ENCODE data around the gene SAMD4B. TPM values are rescaled to one million over a fixed set of nuclear protein-coding genes. Genes with fewer than 3 reads are reported as not detected.

SAMD4B gene
- total and polyA plus RNA-seq, 10 of the 15 experiments (the other 5 are each of a cell fraction or from before 2014, with no cell fraction given) = 2.4 to 43.3 (median 23.9) TPM

GRCh38 chr19:39411832-39412099 is 69.5 kb downstream of the SAMD4B start:
- peak; percentile 39 for ATAC-seq
- intact Hi-C loops (cut with micrococcal nuclease; ENCODE audit: unreplicated experiment) = loop anchor here (1.0 to 10.0 kb wide), 9 partner anchors 10 to 379 kb away; partner anchors contain the start of genes EID2B, FBXO27, PAK4 and SAMD4B
- ChIA-PET CTCF (interaction anchor here (0.7 to 2.3 kb wide), 23 partner anchors 9 to 302 kb away, joined by 3 to 218 read pairs (median 4); partner anchors contain the start of genes DLL3, EID2B, GMFG and MED29), POLR2A (interaction anchor here (1.0 to 2.3 kb wide), 8 partner anchors 8 to 77 kb away, joined by 4 to 40 read pairs (median 6); partner anchors contain the start of genes GMFG, MED29, PAF1 and RPS16), RAD21 (ENCODE audit: unreplicated experiment) (interaction anchor here (0.6 to 2.3 kb wide), 16 partner anchors 12 to 289 kb away, joined by 3 to 159 read pairs (median 4); partner anchors contain the start of genes EID2B, GMFG, MED29 and PAF1), SMC1A (ENCODE audit: uncharacterized antibody, unreplicated experiment) (interaction anchor here (1.0 to 2.3 kb wide), 12 partner anchors 13 to 290 kb away, joined by 3 to 146 read pairs (median 4); partner anchors contain the start of genes EID2B, MED29, PAF1 and RPS16)
- Histone ChIP-seq H3K9me3 (replicated peaks; ENCODE audit: control insufficient read depth, insufficient read depth, low read length) (no peaks in the 10 kb centered on the region), H4K20me1 (ENCODE audit: control insufficient read depth, insufficient read depth) (no peaks in the 10 kb centered on the region), H3K4me2 (ENCODE audit: control insufficient read depth, insufficient read depth) (peak overlapping the region; percentile 77), H3K27ac (ENCODE audit: control insufficient read depth, insufficient read depth) (peak overlapping the region; percentile 100), H3K4me3 (peak overlapping the region; percentile 4; the same call in 1 of the 2 replicates), H3K9ac (ENCODE audit: control insufficient read depth, insufficient read depth, low read length) (no peak overlapping the region; the same call in 1 of the 2 replicates), H3K36me3 (ENCODE audit: control insufficient read depth in 2 of 2, insufficient read depth in 2 of 2, low read length in 1 of 2) (peaks cover 2 to 6% of the 10 kb centered on the region in 2 experiments; a peak in 2 of 4 replicates), H3K79me2 (ENCODE audit: control insufficient read depth, insufficient read depth, low read length) (peaks cover 62% of the 10 kb centered on the region), H3K4me1 (ENCODE audit: control insufficient read depth, insufficient read depth, low read length) (peaks cover 15% of the 10 kb centered on the region), H2AFZ (ENCODE audit: control insufficient read depth, low read depth, low read length) (no peak overlapping the region), H3K27me3 (replicated peaks in 1 of 2; ENCODE audit: control insufficient read depth in 2 of 2, insufficient read depth in 2 of 2, low read length in 1 of 2) (no peaks in the 10 kb centered on the region)
- peak; percentile 89 for DNase-seq (ENCODE audit: low read depth, low spot score)
- BruUV-seq (replicated peaks) = no TSS peak
- 0% methylated on average over 7 of the region's 7 CpGs for WGBS (ENCODE audit: insufficient coverage, insufficient replicate concordance, low lambda C conversion rate, missing lambda C conversion rate)
- FAIRE-seq = peak; percentile 97
- in situ Hi-C loops (cut with MboI) = loop anchor here (5.0 kb wide), 1 partner anchor 289 kb away; no protein-coding TSS in a partner anchor
- no peak for TF ChIP-seq RCOR1 (conservative IDR thresholded peaks at IDR 0.05; ENCODE audit: low read depth, low read length)
- no peak for TF ChIP-seq CUX1 (IDR thresholded peaks at IDR 0.05; ENCODE audit: insufficient replicate concordance, low read depth, low read length)
- 0 out of 2 replicates have a peak, but pooled peaks have one; percentile 17 for TF ChIP-seq PAX5 (IDR thresholded peaks at IDR 0.05; ENCODE audit: borderline replicate concordance, low read depth, low read length)
- 0 out of 2 replicates have a peak, but pooled peaks have one; percentile 38 for TF ChIP-seq RB1 (IDR thresholded peaks at IDR 0.05; ENCODE audit: borderline replicate concordance)
- TF ChIP-seq ZBED1 (IDR thresholded peaks at IDR 0.05; ENCODE audit: borderline replicate concordance) = 0 out of 2 replicates have a peak, but pooled peaks have one; percentile 8
- 0 out of 2 replicates have a peak, but pooled peaks have one; percentile 13 for TF ChIP-seq POLR2A (IDR thresholded peaks at IDR 0.05; ENCODE audit: low read depth, low read length)
- peak; percentile 85 to 95 (median 94); a peak in 5 of 6 replicates for TF ChIP-seq CTCF (IDR thresholded peaks at IDR 0.05 in 2 of 3, conservative IDR thresholded peaks at IDR 0.05 in 1 of 3; ENCODE audit: control insufficient read depth in 2 of 3, extremely low read depth in 1 of 3, insufficient read depth in 1 of 3, low read depth in 3 of 3, low read length in 3 of 3)
- TF ChIP-seq NKRF (conservative IDR thresholded peaks at IDR 0.05) = peak; percentile 66; the same call in 1 of the 2 replicates
